Measurements from ENCODE around the gene RBMS1.

The RBMS1 gene

GRCh38 chr2:160269365-160269764, 224.2 kb downstream of the RBMS1 start:
- H3K9me3 Mint-ChIP-seq = no peaks in the 10 kb centered on the region

GRCh38 chr2:160268151-160268781, 225.3 kb downstream of the RBMS1 start:
- no peak overlapping the region for H3K4me3 Mint-ChIP-seq
- H3K27ac Mint-ChIP-seq = no peak overlapping the region
- ATAC-seq (replicated peaks) = no peak

More at GRCh38 chr2:160269365-160269764, 224.2 kb downstream of the RBMS1 start:
- H3K4me1 Mint-ChIP-seq = peaks cover 13 to 25% of the 10 kb centered on the region in 2 donors
- no peak for DNase-seq
- peak overlapping the region; percentile 89 for H3K27ac Mint-ChIP-seq
- peak; percentile 4 to 6 for ATAC-seq (replicated peaks)
- H3K27me3 Mint-ChIP-seq = peaks cover 0 to under 1% of the 10 kb centered on the region in 2 donors
- peak overlapping the region; percentile 85 to 94 for H3K4me3 Mint-ChIP-seq
- H3K36me3 Mint-ChIP-seq = peaks cover 3 to 4% of the 10 kb centered on the region in 2 donors

GRCh38 chr2:160267692-160268091, 225.9 kb downstream of the RBMS1 start:
- peaks cover 13 to 25% of the 10 kb centered on the region in 2 donors for H3K4me1 Mint-ChIP-seq
- H3K27ac Mint-ChIP-seq = no peak overlapping the region
- H3K27me3 Mint-ChIP-seq = peaks cover 0 to 11% of the 10 kb centered on the region in 2 donors
- no peaks in the 10 kb centered on the region for H3K9me3 Mint-ChIP-seq
- H3K4me3 Mint-ChIP-seq = no peak overlapping the region
- ATAC-seq (replicated peaks) (no peak), DNase-seq (no peak)
- no peaks in the 10 kb centered on the region for H3K36me3 Mint-ChIP-seq

More at GRCh38 chr2:160268151-160268781, 225.3 kb downstream of the RBMS1 start:
- Mint-ChIP-seq H3K9me3 (no peaks in the 10 kb centered on the region), H3K4me1 (peaks cover 13 to 25% of the 10 kb centered on the region in 2 donors), H3K27me3 (peaks cover 0 to 8% of the 10 kb centered on the region in 2 donors), H3K36me3 (no peaks in the 10 kb centered on the region)
- DNase-seq = no peak

- ATAC-seq (replicated peaks) (no peak), DNase-seq (no peak)
- no peaks in the 10 kb centered on the region for H3K36me3 Mint-ChIP-seq
- H3K4me1 Mint-ChIP-seq = peaks cover 13 to 21% of the 10 kb centered on the region in 2 donors
- no peak overlapping the region for H3K4me3 Mint-ChIP-seq
- peaks cover 0 to 13% of the 10 kb centered on the region in 2 donors for H3K27me3 Mint-ChIP-seq
- H3K27ac Mint-ChIP-seq = no peak overlapping the region
- H3K9me3 Mint-ChIP-seq = no peaks in the 10 kb centered on the region
These were observed 226.6 kb downstream of the RBMS1 start for GRCh38 chr2:160267022-160267421.

- H3K4me3 Mint-ChIP-seq = no peak overlapping the region
- no peaks in the 10 kb centered on the region for H3K36me3 Mint-ChIP-seq
- no peak overlapping the region for H3K27ac Mint-ChIP-seq
- DNase-seq (no peak), ATAC-seq (replicated peaks) (peak in 1 of 2 donors; percentile 20)
- H3K9me3 Mint-ChIP-seq = no peaks in the 10 kb centered on the region
- peaks cover 0 to 13% of the 10 kb centered on the region in 2 donors for H3K27me3 Mint-ChIP-seq
- peaks cover 13 to 21% of the 10 kb centered on the region in 2 donors for H3K4me1 Mint-ChIP-seq
These were observed 227.5 kb downstream of the RBMS1 start for GRCh38 chr2:160266037-160266551.

GRCh38 chr2:160264308-160264707, 229.3 kb downstream of the RBMS1 start:
- Mint-ChIP-seq H3K4me1 (peaks cover 6 to 13% of the 10 kb centered on the region in 2 donors), H3K9me3 (peaks cover 0 to 2% of the 10 kb centered on the region in 2 donors), H3K27ac (no peak overlapping the region), H3K27me3 (peaks cover 0 to 13% of the 10 kb centered on the region in 2 donors), H3K4me3 (no peak overlapping the region), H3K36me3 (no peaks in the 10 kb centered on the region)
- ATAC-seq (replicated peaks) (no peak), DNase-seq (no peak)

GRCh38 chr2:160261732-160262131, 231.9 kb downstream of the RBMS1 start:
- no peak for ATAC-seq (replicated peaks)
- Mint-ChIP-seq H3K9me3 (peaks cover 0 to 2% of the 10 kb centered on the region in 2 donors), H3K27me3 (peaks cover 0 to 13% of the 10 kb centered on the region in 2 donors), H3K4me3 (no peak overlapping the region), H3K36me3 (no peaks in the 10 kb centered on the region), H3K27ac (no peak overlapping the region), H3K4me1 (peaks cover 3 to 9% of the 10 kb centered on the region in 2 donors)
- no peak for DNase-seq

- ATAC-seq (replicated peaks) = no peak
These were observed 235.2 kb downstream of the RBMS1 start for GRCh38 chr2:160258492-160258805.

GRCh38 chr2:160257743-160258491, 235.7 kb downstream of the RBMS1 start:
- H3K4me3 Mint-ChIP-seq = no peak overlapping the region
- H3K4me1 Mint-ChIP-seq = no peaks in the 10 kb centered on the region
- no peak overlapping the region for H3K27ac Mint-ChIP-seq
- DNase-seq (no peak), ATAC-seq (replicated peaks) (no peak)
- H3K27me3 Mint-ChIP-seq = peaks cover 0 to 4% of the 10 kb centered on the region in 2 donors
- no peaks in the 10 kb centered on the region for H3K36me3 Mint-ChIP-seq
- peaks cover 0 to 2% of the 10 kb centered on the region in 2 donors for H3K9me3 Mint-ChIP-seq

More at GRCh38 chr2:160258492-160258805, 235.2 kb downstream of the RBMS1 start:
- peaks cover 0 to 7% of the 10 kb centered on the region in 2 donors for H3K27me3 Mint-ChIP-seq
- no peak for DNase-seq
- no peaks in the 10 kb centered on the region for H3K4me1 Mint-ChIP-seq
- peaks cover 0 to 2% of the 10 kb centered on the region in 2 donors for H3K9me3 Mint-ChIP-seq
- H3K4me3 Mint-ChIP-seq = no peak overlapping the region
- H3K36me3 Mint-ChIP-seq = no peaks in the 10 kb centered on the region
- H3K27ac Mint-ChIP-seq = no peak overlapping the region

- peaks cover 0 to 2% of the 10 kb centered on the region in 2 donors for H3K9me3 Mint-ChIP-seq
- H3K4me3 Mint-ChIP-seq = no peak overlapping the region
- no peaks in the 10 kb centered on the region for H3K27me3 Mint-ChIP-seq
- ATAC-seq (replicated peaks) = no peak
- no peak overlapping the region for H3K27ac Mint-ChIP-seq
- H3K4me1 Mint-ChIP-seq = peaks cover 2 to 6% of the 10 kb centered on the region in 2 donors
- DNase-seq = no peak
- H3K36me3 Mint-ChIP-seq = no peaks in the 10 kb centered on the region
These were observed 236.4 kb downstream of the RBMS1 start for GRCh38 chr2:160257041-160257742.

- peaks cover 0 to 2% of the 10 kb centered on the region in 2 donors for H3K9me3 Mint-ChIP-seq
- ATAC-seq (replicated peaks) (no peak), DNase-seq (no peak)
- H3K36me3 Mint-ChIP-seq = no peaks in the 10 kb centered on the region
- H3K4me3 Mint-ChIP-seq = no peak overlapping the region
- no peak overlapping the region for H3K27ac Mint-ChIP-seq
- H3K27me3 Mint-ChIP-seq = no peaks in the 10 kb centered on the region
- peaks cover 2 to 6% of the 10 kb centered on the region in 2 donors for H3K4me1 Mint-ChIP-seq
These were observed 237.1 kb downstream of the RBMS1 start for GRCh38 chr2:160256507-160256906.

GRCh38 chr2:160255408-160255807, 238.2 kb downstream of the RBMS1 start:
- H3K4me3 Mint-ChIP-seq = no peak overlapping the region
- no peak for ATAC-seq (replicated peaks)
- no peaks in the 10 kb centered on the region for H3K27me3 Mint-ChIP-seq
- peaks cover 0 to 2% of the 10 kb centered on the region in 2 donors for H3K9me3 Mint-ChIP-seq
- peaks cover 2 to 6% of the 10 kb centered on the region in 2 donors for H3K4me1 Mint-ChIP-seq
- H3K27ac Mint-ChIP-seq = no peak overlapping the region
- H3K36me3 Mint-ChIP-seq = no peaks in the 10 kb centered on the region
- DNase-seq = no peak

- ATAC-seq (replicated peaks) = no peak
- Mint-ChIP-seq H3K27ac (no peak overlapping the region), H3K36me3 (no peaks in the 10 kb centered on the region), H3K4me3 (no peak overlapping the region), H3K27me3 (no peaks in the 10 kb centered on the region), H3K9me3 (no peaks in the 10 kb centered on the region), H3K4me1 (peaks cover 2 to 6% of the 10 kb centered on the region in 2 donors)
- DNase-seq = no peak
These were observed 239.3 kb downstream of the RBMS1 start for GRCh38 chr2:160254189-160254762.
